PC-9 (cell line): Measurements from ENCODE around the gene GLRX2.

Source experiments
- CTCF ChIP-seq: fragments of 200-600 bp; sonication (generic); conservative IDR thresholded peaks from 2 replicates; pipeline ENCODE4 v1.6.1; 2017; ENCODE audit warnings: mixed run types, antibody characterized with exemption, mild to moderate bottlenecking, moderate library complexity
- EZH2 ChIP-seq: fragments of 200-600 bp; sonication (generic); IDR thresholded peaks from 2 replicates; pipeline ENCODE4 v1.8.0; 2017; ENCODE audit warnings: antibody characterized with exemption, low read depth

DNA sequence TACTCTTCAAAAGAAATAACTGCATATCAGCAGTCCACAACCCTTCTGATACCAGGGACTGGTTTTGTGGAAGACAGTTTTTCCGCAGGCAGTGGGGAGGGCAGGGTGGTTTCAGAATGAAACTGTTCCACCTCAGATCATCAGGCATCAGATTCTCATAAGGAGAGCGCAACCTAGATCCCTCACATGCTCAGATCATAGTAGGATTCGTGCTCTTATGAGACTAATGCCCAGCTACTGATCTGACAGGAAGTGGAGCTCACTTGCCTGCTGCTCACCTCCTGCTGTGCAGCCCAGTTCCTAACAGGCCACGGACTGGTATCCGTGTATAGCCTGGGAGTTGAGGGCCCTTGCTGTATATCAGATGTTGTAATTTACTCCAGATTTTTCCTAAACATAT, 34.3 kb downstream of the GLRX2 start:
- no peak for TF ChIP-seq CTCF
- no peak for TF ChIP-seq EZH2
